A673 (cell line): ENCODE data around the gene SND1. TPM values are rescaled to one million over a fixed set of nuclear protein-coding genes. Genes with fewer than 3 reads are reported as not detected.

Experiments
- BruUV-seq: library from RNA; stranded (reverse); fragments of 400-500 nt; replicated peaks from 2 replicates; lab custom pipeline; 2021; lab: Mats Ljungman, UMichigan
- CTCF ChIA-PET: fragments of 300-600 bp; sonication (Branson Sonifier 250); formaldehyde crosslinking; loops from one replicate; lab custom pipeline; 2022; ENCODE audit warnings: antibody characterized with exemption; lab: Charles Lee
- POLR2A ChIA-PET: fragments of 300-600 bp; sonication (Branson Sonifier 250); formaldehyde crosslinking; loops from one replicate; lab custom pipeline; 2022; ENCODE audit warnings: antibody characterized with exemption; ENCODE audit not compliant: low non-redundant PET; lab: Charles Lee
- DNase-seq: peaks from one replicate; pipeline ENCODE4 v3.0.0-alpha.2; 2015; ENCODE audit warnings: low spot score
- H3K27ac ChIP-seq: fragments of 200-600 bp; sonication (generic); 2 replicates; pipeline ENCODE4 v1.5.1; 2016; ENCODE audit warnings: mixed run types, low read depth, mild to moderate bottlenecking, mixed read lengths, antibody characterized with exemption, low read length; ENCODE audit not compliant: poor library complexity, severe bottlenecking
- H3K27me3 ChIP-seq: fragments of 200-600 bp; sonication (generic); replicated peaks from 2 replicates; pipeline ENCODE4 v1.6.1; 2017; ENCODE audit warnings: mixed run types, low read depth, mild to moderate bottlenecking, mixed read lengths, antibody characterized with exemption, low read length; ENCODE audit not compliant: insufficient read depth, poor library complexity
- H3K36me3 ChIP-seq: fragments of 200-600 bp; sonication (generic); 2 replicates; pipeline ENCODE4 v1.6.1; 2016; ENCODE audit warnings: mixed run types, mild to moderate bottlenecking, mixed read lengths, antibody characterized with exemption, low read length; ENCODE audit not compliant: insufficient read depth, poor library complexity, severe bottlenecking
- H3K4me1 ChIP-seq: fragments of 200-600 bp; sonication (generic); 2 replicates; pipeline ENCODE4 v1.6.1; 2017; ENCODE audit warnings: mixed run types, mild to moderate bottlenecking, mixed read lengths, antibody characterized with exemption, low read length; ENCODE audit not compliant: insufficient read depth, poor library complexity, severe bottlenecking
- H3K4me3 ChIP-seq: fragments of 200-600 bp; sonication (generic); 2 replicates; pipeline ENCODE4 v1.5.1; 2016; ENCODE audit warnings: low read depth, mixed run types, mild to moderate bottlenecking, mixed read lengths, low read length; ENCODE audit not compliant: poor library complexity, severe bottlenecking
- H3K9me3 ChIP-seq: fragments of 200-600 bp; sonication (generic); 2 replicates; pipeline ENCODE4 v1.6.1; 2016; ENCODE audit warnings: mixed run types, low read depth, mild to moderate bottlenecking, mixed read lengths, antibody characterized with exemption, low read length; ENCODE audit not compliant: poor library complexity, severe bottlenecking
- EZH2 ChIP-seq: fragments of 200-600 bp; sonication (generic); IDR thresholded peaks from 2 replicates; pipeline ENCODE4 v1.6.1; 2017; ENCODE audit warnings: borderline replicate concordance, low read depth, mild to moderate bottlenecking, mixed read lengths, antibody characterized with exemption, low read length; ENCODE audit not compliant: poor library complexity, severe bottlenecking
- intact Hi-C: fragments of 100-400 bp; cut with micrococcal nuclease; formaldehyde crosslinking; loops from one replicate; pipeline ENCODE4 v1.10.0; 2022; ENCODE audit not compliant: unreplicated experiment
- total RNA-seq: library from RNA; stranded (reverse); gene quantifications from 2 replicates; pipeline ENCODE4 v1.2.3, GENCODE V29; 2021
- TF ChIP-seq, protein P1 (sequence below): fragments of 300-800, 200-600 bp; sonication (generic); conservative IDR thresholded peaks from 2 replicates; pipeline ENCODE4 v1.5.1; 2017; ENCODE audit warnings: low read depth, mild to moderate bottlenecking, antibody characterized with exemption, low read length, moderate library complexity, mixed read lengths

Gene SND1
- total RNA-seq, 1 experiment from 2014 or later, result 177 TPM

- no peak for TF ChIP-seq EZH2
- TF ChIP-seq, protein P1, sequence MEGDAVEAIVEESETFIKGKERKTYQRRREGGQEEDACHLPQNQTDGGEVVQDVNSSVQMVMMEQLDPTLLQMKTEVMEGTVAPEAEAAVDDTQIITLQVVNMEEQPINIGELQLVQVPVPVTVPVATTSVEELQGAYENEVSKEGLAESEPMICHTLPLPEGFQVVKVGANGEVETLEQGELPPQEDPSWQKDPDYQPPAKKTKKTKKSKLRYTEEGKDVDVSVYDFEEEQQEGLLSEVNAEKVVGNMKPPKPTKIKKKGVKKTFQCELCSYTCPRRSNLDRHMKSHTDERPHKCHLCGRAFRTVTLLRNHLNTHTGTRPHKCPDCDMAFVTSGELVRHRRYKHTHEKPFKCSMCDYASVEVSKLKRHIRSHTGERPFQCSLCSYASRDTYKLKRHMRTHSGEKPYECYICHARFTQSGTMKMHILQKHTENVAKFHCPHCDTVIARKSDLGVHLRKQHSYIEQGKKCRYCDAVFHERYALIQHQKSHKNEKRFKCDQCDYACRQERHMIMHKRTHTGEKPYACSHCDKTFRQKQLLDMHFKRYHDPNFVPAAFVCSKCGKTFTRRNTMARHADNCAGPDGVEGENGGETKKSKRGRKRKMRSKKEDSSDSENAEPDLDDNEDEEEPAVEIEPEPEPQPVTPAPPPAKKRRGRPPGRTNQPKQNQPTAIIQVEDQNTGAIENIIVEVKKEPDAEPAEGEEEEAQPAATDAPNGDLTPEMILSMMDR, result no peak
- H3K36me3 ChIP-seq, result no peaks in the 10 kb centered on the region
- POLR2A ChIA-PET, result no interaction called here
- H3K4me3 ChIP-seq, result no peak overlapping the region
- peaks cover 15% of the 10 kb centered on the region for H3K27me3 ChIP-seq
- intact Hi-C loops, result no loop called here
- DNase-seq, result no peak
- H3K9me3 ChIP-seq, result no peaks in the 10 kb centered on the region
- H3K27ac ChIP-seq, result no peak overlapping the region
- no TSS peak for BruUV-seq
- peaks cover 4% of the 10 kb centered on the region for H3K4me1 ChIP-seq
- CTCF ChIA-PET, result no interaction called here
Measured at GRCh38 chr7:128124786-128125185, 472.8 kb downstream of the SND1 start.

- POLR2A ChIA-PET, result no interaction called here
- Histone ChIP-seq H3K36me3 (no peaks in the 10 kb centered on the region), H3K4me1 (peaks cover 4% of the 10 kb centered on the region), H3K4me3 (no peak overlapping the region), H3K9me3 (no peaks in the 10 kb centered on the region), H3K27me3 (peaks cover 25% of the 10 kb centered on the region), H3K27ac (no peak overlapping the region)
- TF ChIP-seq EZH2, result no peak
- TF ChIP-seq, protein P1, result no peak
- DNase-seq, result no peak
- CTCF ChIA-PET, result no interaction called here
- BruUV-seq, result no TSS peak
- intact Hi-C loops, result no loop called here
Measured at GRCh38 chr7:128125816-128126215, 473.8 kb downstream of the SND1 start.

DNA sequence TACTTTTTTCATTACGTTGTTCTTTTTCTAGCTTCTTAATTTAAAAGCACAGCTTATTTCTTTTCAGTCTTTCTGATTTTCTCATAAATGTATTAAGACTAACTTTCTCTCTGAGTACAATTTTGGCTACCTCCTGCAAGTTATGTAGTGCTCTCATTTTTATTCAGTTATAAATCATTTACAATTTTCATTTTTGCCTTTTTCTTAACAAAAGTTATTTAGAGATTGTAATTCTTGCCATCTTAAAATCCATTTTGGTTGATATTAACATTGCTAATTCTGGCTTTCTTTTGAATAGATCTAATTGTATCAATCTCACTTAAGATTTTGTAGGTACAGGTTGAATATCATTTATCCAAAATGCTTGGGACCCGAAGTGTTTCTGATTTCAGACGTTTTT lies 476.4 kb downstream of the SND1 start:
- intact Hi-C loops, result no loop called here
- H3K27me3 ChIP-seq, result peaks cover 26% of the 10 kb centered on the region
- H3K4me1 ChIP-seq, result no peaks in the 10 kb centered on the region
- CTCF ChIA-PET, result no interaction called here
- no peak for TF ChIP-seq EZH2
- TF ChIP-seq, protein P1, result no peak
- BruUV-seq, result no TSS peak
- H3K4me3 ChIP-seq, result no peak overlapping the region
- H3K36me3 ChIP-seq, result no peaks in the 10 kb centered on the region
- H3K9me3 ChIP-seq, result no peaks in the 10 kb centered on the region
- DNase-seq, result no peak
- POLR2A ChIA-PET, result no interaction called here
- no peak overlapping the region for H3K27ac ChIP-seq
